ENCODE measurements around the gene CLEC11A.

GRCh38 chr19:50711805-50712204, 11.4 kb upstream of the CLEC11A start:
- TF ChIP-seq, protein P1, sequence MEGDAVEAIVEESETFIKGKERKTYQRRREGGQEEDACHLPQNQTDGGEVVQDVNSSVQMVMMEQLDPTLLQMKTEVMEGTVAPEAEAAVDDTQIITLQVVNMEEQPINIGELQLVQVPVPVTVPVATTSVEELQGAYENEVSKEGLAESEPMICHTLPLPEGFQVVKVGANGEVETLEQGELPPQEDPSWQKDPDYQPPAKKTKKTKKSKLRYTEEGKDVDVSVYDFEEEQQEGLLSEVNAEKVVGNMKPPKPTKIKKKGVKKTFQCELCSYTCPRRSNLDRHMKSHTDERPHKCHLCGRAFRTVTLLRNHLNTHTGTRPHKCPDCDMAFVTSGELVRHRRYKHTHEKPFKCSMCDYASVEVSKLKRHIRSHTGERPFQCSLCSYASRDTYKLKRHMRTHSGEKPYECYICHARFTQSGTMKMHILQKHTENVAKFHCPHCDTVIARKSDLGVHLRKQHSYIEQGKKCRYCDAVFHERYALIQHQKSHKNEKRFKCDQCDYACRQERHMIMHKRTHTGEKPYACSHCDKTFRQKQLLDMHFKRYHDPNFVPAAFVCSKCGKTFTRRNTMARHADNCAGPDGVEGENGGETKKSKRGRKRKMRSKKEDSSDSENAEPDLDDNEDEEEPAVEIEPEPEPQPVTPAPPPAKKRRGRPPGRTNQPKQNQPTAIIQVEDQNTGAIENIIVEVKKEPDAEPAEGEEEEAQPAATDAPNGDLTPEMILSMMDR (IDR thresholded peaks at IDR 0.05; ENCODE audit: low read depth, low read length, missing input control), result no peak
- TF ChIP-seq MAX (IDR thresholded peaks at IDR 0.05) (no peak), FOXA2 (IDR thresholded peaks at IDR 0.05) (no peak)

Data from liver (tissue), 2 donors.